HepG2 (cell line): ENCODE measurements around the gene WNK2. TPM values are rescaled to one million over a fixed set of nuclear protein-coding genes. Genes with fewer than 3 reads are reported as not detected.

ENCODE experiments used
- ATAC-seq: fragments of 200-7000 bp; cut with Tn5 transposase; 3 replicates; pipeline ENCODE4 v1.9.1; 2020; ENCODE audit warnings: mild to moderate bottlenecking, moderate library complexity
- BruUV-seq: library from RNA; stranded (reverse); fragments of 400-500 nt; replicated peaks from 2 replicates; lab custom pipeline; 2021; lab: Mats Ljungman, UMichigan
- CTCF ChIA-PET: fragments of 300-600 bp; formaldehyde crosslinking; extraction: SDS; loops from one replicate; lab custom pipeline; 2021; ENCODE audit warnings: low total read pairs, inconsistent platforms, low intra/inter-chr PET ratio; lab: Yijun Ruan, JAX
- POLR2A ChIA-PET: fragments of 350-600 bp; sonication (Branson Sonifier 250); formaldehyde crosslinking; loops from one replicate; lab custom pipeline; 2020; ENCODE audit warnings: antibody characterized with exemption, inconsistent platforms; lab: Yijun Ruan, JAX
- DNase-seq: peaks from one replicate; pipeline ENCODE4 v3.0.0-alpha.2; 2015; ENCODE audit warnings: low spot score
- FAIRE-seq: peaks from 3 replicates; lab custom pipeline; 2011; peaks lifted over from hg19 to GRCh38; lab: Jason Lieb, UNC
- H2AFZ ChIP-seq: one replicate; pipeline ENCODE4 v1.6.1; 2011; ENCODE audit warnings: low read length, inconsistent platforms
- H3K27ac ChIP-seq: fragments of 300-600 bp; 3 replicates; pipeline ENCODE4 v1.8.0; 2011; ENCODE audit warnings: mixed run types, mild to moderate bottlenecking, mixed read lengths, low read length, inconsistent platforms; ENCODE audit not compliant: insufficient read depth; ENCODE audit errors: extremely low read length
- H3K27me3 ChIP-seq, 2 experiments: fragments of 200-600 bp in 1 of 2; 2 replicates in 1 of 2; 3 replicates in 1 of 2; pipeline versions ENCODE4 v1.6.0 to v1.8.0; 2011; ENCODE audit warnings: low read length in 2 of 2, mild to moderate bottlenecking in 2 of 2, moderate library complexity in 2 of 2, inconsistent platforms in 1 of 2; ENCODE audit not compliant: insufficient read depth in 2 of 2, control insufficient read depth in 1 of 2
- H3K36me3 ChIP-seq, 2 experiments: fragments of 200-600 bp in 1 of 2; replicated peaks in 1 of 2; 2 replicates in 1 of 2; 3 replicates in 1 of 2; pipeline versions ENCODE4 v1.5.1 to v1.8.0; 2011; ENCODE audit warnings: low read length in 2 of 2, inconsistent platforms in 1 of 2; ENCODE audit not compliant: insufficient read depth in 2 of 2, control insufficient read depth in 1 of 2
- H3K4me1 ChIP-seq: 2 replicates; pipeline ENCODE4 v1.5.1; 2012; ENCODE audit warnings: low read length, inconsistent platforms; ENCODE audit not compliant: insufficient read depth
- H3K4me2 ChIP-seq: 2 replicates; pipeline ENCODE4 v1.6.0; 2011; ENCODE audit warnings: low read depth, low read length, inconsistent platforms
- H3K4me3 ChIP-seq, 3 experiments: fragments of 200-600 bp in 1 of 3; sonication (generic), shearing (Covaris generic) in 1 of 3; replicated peaks in 1 of 3; 2 replicates each; pipeline ENCODE4 v1.5.1; 2011 to 2016; ENCODE audit warnings: low read length in 3 of 3, inconsistent platforms in 2 of 3, low read depth in 2 of 3, mild to moderate bottlenecking in 2 of 3, control low read depth in 1 of 3, mixed read lengths in 1 of 3; ENCODE audit not compliant: insufficient read depth in 1 of 3
- H3K79me2 ChIP-seq: one replicate; pipeline ENCODE4 v1.6.1; 2011; ENCODE audit warnings: low read length, inconsistent platforms; ENCODE audit not compliant: insufficient read depth
- H3K9ac ChIP-seq: 2 replicates; pipeline ENCODE4 v1.6.0; 2011; ENCODE audit warnings: mild to moderate bottlenecking, low read depth, low read length, inconsistent platforms; ENCODE audit not compliant: insufficient read depth
- H3K9me3 ChIP-seq: 2 replicates; pipeline ENCODE4 v1.5.1; 2012; ENCODE audit warnings: mild to moderate bottlenecking, low read length
- H4K20me1 ChIP-seq: 2 replicates; pipeline ENCODE4 v1.6.0; 2011; ENCODE audit warnings: inconsistent platforms, mild to moderate bottlenecking, low read length, moderate library complexity; ENCODE audit not compliant: insufficient read depth
- ATRX ChIP-seq: sonication (generic); formaldehyde crosslinking; IDR thresholded peaks from 2 replicates; pipeline ENCODE4 v1.4.0; 2020; ENCODE audit warnings: missing genetic modification reagents, borderline replicate concordance
- CENPT ChIP-seq: sonication (generic); formaldehyde crosslinking; IDR thresholded peaks from 2 replicates; pipeline ENCODE4 v1.8.0; 2022; ENCODE audit warnings: low read depth, mild to moderate bottlenecking, moderate library complexity, missing genetic modification reagents
- HNF1A ChIP-seq, 2 experiments: sonication (generic) in 1 of 2; formaldehyde crosslinking in 1 of 2; IDR thresholded peaks; 2 replicates each; pipeline versions ENCODE4 v1.4.0 to v1.6.1; 2016 to 2020; ENCODE audit warnings: borderline replicate concordance in 1 of 2, low read depth in 1 of 2, mild to moderate bottlenecking in 1 of 2, missing genetic modification reagents in 1 of 2
- HOXA3 ChIP-seq: sonication (generic); formaldehyde crosslinking; IDR thresholded peaks from 2 replicates; pipeline ENCODE4 v1.5.0; 2020; ENCODE audit warnings: missing genetic modification reagents
- JUNB ChIP-seq: sonication (generic); formaldehyde crosslinking; IDR thresholded peaks from 2 replicates; pipeline ENCODE4 v1.8.0; 2022; ENCODE audit warnings: missing genetic modification reagents, mild to moderate bottlenecking, borderline replicate concordance
- LCORL ChIP-seq, 2 experiments: fragments of 450-650 bp in 1 of 2; sonication (generic) in 1 of 2; formaldehyde crosslinking in 1 of 2; IDR thresholded peaks; 2 replicates each; pipeline versions ENCODE4 v1.5.0 to v1.6.1; 2017 to 2020; ENCODE audit warnings: antibody characterized with exemption in 1 of 2, missing genetic modification reagents in 1 of 2
- NBN ChIP-seq: fragments of 450-650 bp; conservative IDR thresholded peaks from 2 replicates; pipeline ENCODE4 v1.6.1; 2017
- NPAS2 ChIP-seq: sonication (generic); formaldehyde crosslinking; IDR thresholded peaks from 2 replicates; pipeline ENCODE4 v1.8.0; 2022; ENCODE audit warnings: mild to moderate bottlenecking, missing genetic modification reagents, borderline replicate concordance
- SALL1 ChIP-seq: sonication (generic); formaldehyde crosslinking; IDR thresholded peaks from 2 replicates; pipeline ENCODE4 v1.8.0; 2022; ENCODE audit warnings: mild to moderate bottlenecking, missing genetic modification reagents
- SRY ChIP-seq: sonication (generic); formaldehyde crosslinking; IDR thresholded peaks from 2 replicates; pipeline ENCODE4 v1.8.0; 2022; ENCODE audit warnings: mild to moderate bottlenecking, missing genetic modification reagents
- U2AF1 ChIP-seq: fragments of 200-400 bp; formaldehyde crosslinking; optimal IDR thresholded peaks from 2 replicates; pipeline ENCODE3; 2017; ENCODE audit warnings: mild to moderate bottlenecking, low read depth, low read length
- ZMAT3 ChIP-seq: sonication (generic); formaldehyde crosslinking; conservative IDR thresholded peaks from 2 replicates; pipeline ENCODE4 v1.7.0; 2021; ENCODE audit warnings: missing genetic modification reagents
- ZNF441 ChIP-seq: sonication (generic); formaldehyde crosslinking; IDR thresholded peaks from 2 replicates; pipeline ENCODE4 v1.7.0; 2021; ENCODE audit warnings: missing genetic modification reagents, borderline replicate concordance
- ZNF510 ChIP-seq: sonication (generic); formaldehyde crosslinking; IDR thresholded peaks from 2 replicates; pipeline ENCODE4 v1.4.0; 2020; ENCODE audit warnings: low read depth, mild to moderate bottlenecking, missing genetic modification reagents
- ZNF687 ChIP-seq: sonication (generic); formaldehyde crosslinking; IDR thresholded peaks from 2 replicates; pipeline ENCODE4 v1.5.1; 2020; ENCODE audit warnings: mild to moderate bottlenecking, missing genetic modification reagents, moderate library complexity
- WGBS: methylation state at CpG from one replicate; pipeline ENCODE4 v1.1.6; 2017; ENCODE audit warnings: low lambda C conversion rate; 5-methylcytosine and 5-hydroxymethylcytosine counted together
- in situ Hi-C: cut with HindIII; loops from 2 replicates; pipeline ENCODE4 v1.10.0; 2017; ENCODE audit warnings: low pct_unique_long_range_greater_than_20kb; ENCODE audit not compliant: extremely low pct_ligation_motif_present
- intact Hi-C: fragments of 100-400 bp; cut with micrococcal nuclease; formaldehyde crosslinking; loops from one replicate; pipeline ENCODE4 v1.10.0; 2022; ENCODE audit not compliant: unreplicated experiment
- polyA plus RNA-seq, 8 experiments: library from polyadenylated mRNA; depleted of rRNA in 3 of 8; stranded (reverse) in 7 of 8; unstranded in 1 of 8; fragments of >200 nt; fragmentation: Illumina TruSeq in 4 of 8; extraction: Trizol in 4 of 8; gene quantifications; 2 replicates each; pipeline versions ENCODE4 v1.2.1 to v1.2.3, GENCODE V29; 2011 to 2016; ENCODE audit warnings: low read depth in 4 of 8, missing spikeins in 1 of 8, mixed read lengths in 1 of 8; ENCODE audit not compliant: insufficient read depth in 1 of 8
- total RNA-seq, 5 experiments: library from RNA; depleted of rRNA; stranded (reverse); fragments of >200 nt; fragmentation: Illumina TruSeq; extraction: Trizol; gene quantifications; 2 replicates each; pipeline ENCODE4 v1.2.3, GENCODE V29; 2016; ENCODE audit warnings: low read depth in 1 of 5

WNK2 gene
- total and polyA plus RNA-seq, 2 of the 13 experiments (the other 11 are each of a cell fraction or from before 2014, with no cell fraction given), result 10.5 to 12.0 TPM

GRCh38 chr9:93184432-93185265 is 710 bp downstream of the WNK2 start:
- Histone ChIP-seq H3K27ac (peak overlapping the region; percentile 41), H3K36me3 (peaks cover 1 to 4% of the 10 kb centered on the region in 2 experiments; a peak in 1 of 5 replicates), H3K4me2 (peak overlapping the region; percentile 80), H4K20me1 (no peaks in the 10 kb centered on the region), H3K9ac (peak overlapping the region; percentile 72), H3K9me3 (no peaks in the 10 kb centered on the region), H3K4me3 (peak overlapping the region; percentile 70 to 79 (median 74)), H3K27me3 (peaks cover 3 to 21% of the 10 kb centered on the region in 2 experiments; a peak in 4 of 5 replicates), H3K79me2 (peaks cover 38% of the 10 kb centered on the region), H3K4me1 (peaks cover 71% of the 10 kb centered on the region), H2AFZ (no peak overlapping the region)
- intact Hi-C loops (no loop called here), in situ Hi-C loops (no loop called here)
- BruUV-seq, result no TSS peak
- ChIA-PET POLR2A (no interaction called here), CTCF (no interaction called here)
- ATAC-seq, result peak; percentile 55
- FAIRE-seq, result no peak
- WGBS, result 82% methylated on average over 49 of the region's 97 CpGs
- DNase-seq, result no peak
- TF ChIP-seq ZNF687 (CRISPR knock-in tag) (peak; percentile 4; the same call in 1 of the 2 replicates), ZNF441 (CRISPR knock-in tag) (no peak), SRY (CRISPR knock-in tag) (0 out of 2 replicates have a peak, but pooled peaks have one; percentile 7), ATRX (no peak), NPAS2 (CRISPR knock-in tag) (no peak), ZNF510 (no peak), HOXA3 (CRISPR knock-in tag) (peak; percentile 68), LCORL (IDR thresholded peaks at IDR 0.05) (no peak), LCORL (CRISPR knock-in tag; IDR thresholded peaks at IDR 0.05) (no peak), CENPT (CRISPR knock-in tag) (0 out of 2 replicates have a peak, but pooled peaks have one; percentile 31), JUNB (no peak), NBN (no peak), ZMAT3 (CRISPR knock-in tag) (0 out of 2 replicates have a peak, but pooled peaks have one; percentile 4), HNF1A (IDR thresholded peaks at IDR 0.05; ENCODE audit: low read depth) (no peak), HNF1A (CRISPR knock-in tag; IDR thresholded peaks at IDR 0.05; ENCODE audit: borderline replicate concordance) (no peak), SALL1 (0 out of 2 replicates have a peak, but pooled peaks have one; percentile 21), U2AF1 (no peak)
